A172 (cell line): ENCODE data around the gene ACACB. TPM values are rescaled to one million over a fixed set of nuclear protein-coding genes. Genes with fewer than 3 reads are reported as not detected.

ENCODE experiments used
- DNase-seq: peaks from one replicate; pipeline ENCODE4 v3.0.0-alpha.2; 2015; ENCODE audit warnings: low spot score
- total RNA-seq: library from RNA; depleted of rRNA; stranded (reverse); fragments of >200 nt; shearing (Covaris generic); gene quantifications from 2 replicates; pipeline ENCODE4 v1.2.3, GENCODE V29; 2014

Gene ACACB
- total RNA-seq, 1 experiment from 2014 or later: 3.2 TPM

DNA sequence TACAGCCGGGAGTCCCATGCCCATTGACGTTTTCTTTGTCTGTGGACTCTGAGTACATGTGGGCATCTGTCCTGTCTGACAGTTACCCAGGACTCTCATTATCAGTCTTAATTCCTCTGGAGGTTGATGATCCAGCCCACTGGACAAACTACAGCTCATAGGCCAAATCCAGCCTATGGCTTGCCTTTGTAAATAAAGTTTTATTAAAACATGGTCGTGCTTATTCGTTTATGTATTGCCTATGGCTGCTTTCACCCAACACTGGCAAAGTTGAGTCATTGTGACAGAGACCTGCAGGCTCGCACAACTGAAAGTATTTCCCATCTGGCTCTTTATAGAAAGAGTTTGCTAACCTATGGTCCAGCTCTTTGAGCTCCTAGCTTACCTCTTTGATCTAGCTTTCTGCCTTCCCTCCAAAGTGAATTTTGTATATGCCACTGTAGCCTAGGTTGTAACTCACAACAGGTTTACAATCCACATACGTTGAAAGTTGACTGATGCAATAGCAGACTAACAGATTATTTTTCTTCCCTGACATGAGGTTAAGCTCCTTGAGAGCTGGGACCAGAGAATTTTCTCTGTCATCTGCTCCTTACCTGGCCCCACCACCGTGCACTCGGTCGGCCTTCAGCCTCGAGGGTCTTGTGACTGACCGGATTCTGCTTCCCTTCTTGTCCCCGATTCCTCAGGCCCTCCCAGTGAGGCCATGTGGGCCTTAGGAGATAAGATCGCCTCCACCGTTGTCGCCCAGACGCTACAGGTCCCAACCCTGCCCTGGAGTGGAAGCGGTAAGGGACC, 57.3 kb downstream of the ACACB start:
- DNase-seq: no peak

DNA sequence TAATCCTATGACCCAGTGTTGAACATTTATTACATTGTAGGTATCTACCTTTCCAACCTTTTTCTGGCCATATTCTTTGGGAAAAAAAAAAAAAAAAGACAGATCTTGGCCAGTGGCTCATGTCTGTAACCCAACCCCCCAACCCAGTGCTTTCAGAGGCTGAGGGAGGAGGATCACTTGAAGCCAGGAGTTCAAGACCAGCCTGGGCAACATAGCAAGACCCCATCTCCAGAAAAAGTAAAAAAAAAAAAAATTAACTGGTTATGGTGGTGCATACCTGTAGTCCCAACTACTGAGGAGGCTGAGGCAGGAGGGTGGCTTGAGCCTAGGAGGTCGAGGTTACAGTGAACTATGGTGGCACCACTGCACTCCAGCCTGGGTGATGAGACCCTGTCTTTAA, 58.1 kb downstream of the ACACB start:
- no peak for DNase-seq

DNA sequence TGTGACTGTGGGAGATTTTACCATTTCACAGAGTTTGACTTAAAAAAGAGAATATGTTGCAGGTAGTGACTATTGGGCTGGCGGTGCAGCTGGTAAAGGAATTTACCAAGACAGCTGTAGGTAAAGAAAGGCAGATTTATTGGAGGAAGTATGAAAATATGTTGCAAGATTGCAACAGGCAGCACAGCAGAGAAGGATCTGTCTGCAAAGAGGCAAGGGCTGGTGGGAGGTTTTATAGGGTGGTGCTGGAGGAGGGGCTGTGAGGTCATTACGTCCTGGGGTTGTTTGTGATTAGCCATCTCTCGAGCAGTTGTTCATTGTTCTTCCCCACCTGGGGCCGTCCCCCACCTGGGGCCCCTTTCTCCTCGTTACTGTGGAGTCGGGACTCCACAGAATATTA, 62.1 kb downstream of the ACACB start:
- DNase-seq: no peak

DNA sequence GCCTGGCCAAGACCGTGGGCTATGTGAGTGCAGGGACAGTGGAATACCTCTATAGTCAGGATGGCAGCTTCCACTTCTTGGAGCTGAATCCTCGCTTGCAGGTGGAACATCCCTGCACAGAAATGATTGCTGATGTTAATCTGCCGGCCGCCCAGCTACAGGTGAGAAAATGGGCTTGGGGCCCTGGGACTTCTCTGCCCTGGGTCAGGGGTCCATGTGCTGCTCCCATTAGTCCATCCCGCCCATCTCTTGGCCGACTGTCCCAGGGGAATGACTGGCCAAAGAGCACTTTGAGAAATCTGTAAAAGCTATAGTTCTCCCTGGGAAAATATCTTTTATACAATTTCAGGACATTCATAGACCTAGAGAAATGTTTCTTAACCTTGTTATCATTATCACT, 63.5 kb downstream of the ACACB start:
- no peak for DNase-seq

DNA sequence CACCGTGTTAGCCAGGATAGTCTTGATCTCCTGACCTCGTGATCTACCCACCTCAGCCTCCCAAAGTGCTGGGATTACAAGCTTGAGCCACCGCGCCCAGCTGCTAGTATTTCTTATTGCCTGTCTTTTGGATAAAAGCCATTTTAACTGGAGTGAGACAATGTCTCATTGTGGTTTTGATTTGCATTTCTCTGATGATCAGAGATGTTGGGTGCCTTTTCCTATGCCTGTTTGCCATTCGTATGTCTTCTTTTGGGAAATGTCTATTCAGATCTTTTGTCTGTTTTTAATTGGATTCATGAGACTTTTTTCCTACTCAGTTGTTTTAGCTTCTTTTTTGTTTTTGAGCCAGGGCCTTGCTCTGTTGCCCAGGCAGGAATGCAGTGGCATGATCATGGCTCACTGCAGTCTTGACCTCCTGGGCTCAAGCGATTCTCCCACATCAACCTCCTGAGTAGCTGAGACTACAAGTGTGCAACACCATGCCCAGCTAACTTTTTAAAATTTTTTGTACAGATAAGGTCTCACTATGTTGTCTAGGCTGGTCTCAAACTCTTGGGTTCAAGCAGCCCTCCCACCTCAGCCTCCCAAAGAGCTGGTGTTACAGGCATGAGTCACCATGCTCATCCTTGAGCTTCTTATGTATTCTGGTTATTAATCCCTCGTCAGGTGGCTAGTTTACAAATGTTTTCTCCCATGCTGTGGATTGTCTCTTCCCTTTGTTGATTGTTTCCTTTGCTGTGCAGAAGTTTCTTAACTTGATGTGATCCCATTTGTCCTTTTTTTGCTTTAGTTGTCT, 65.9 kb downstream of the ACACB start:
- DNase-seq: peak; percentile 27

DNA sequence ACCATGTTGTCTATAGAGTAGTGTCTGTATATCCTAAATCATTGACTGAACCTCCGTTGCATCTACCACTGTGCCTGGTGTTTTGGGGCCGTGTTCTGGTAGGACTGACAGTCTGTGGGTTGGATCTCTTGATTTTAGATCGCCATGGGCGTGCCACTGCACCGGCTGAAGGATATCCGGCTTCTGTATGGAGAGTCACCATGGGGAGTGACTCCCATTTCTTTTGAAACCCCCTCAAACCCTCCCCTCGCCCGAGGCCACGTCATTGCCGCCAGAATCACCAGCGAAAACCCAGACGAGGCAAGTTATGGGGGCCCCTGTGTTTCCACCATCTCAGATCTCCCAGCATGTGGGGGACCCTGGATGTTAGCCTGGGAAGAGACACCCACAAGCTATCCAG, 69.1 kb downstream of the ACACB start:
- no peak for DNase-seq

DNA sequence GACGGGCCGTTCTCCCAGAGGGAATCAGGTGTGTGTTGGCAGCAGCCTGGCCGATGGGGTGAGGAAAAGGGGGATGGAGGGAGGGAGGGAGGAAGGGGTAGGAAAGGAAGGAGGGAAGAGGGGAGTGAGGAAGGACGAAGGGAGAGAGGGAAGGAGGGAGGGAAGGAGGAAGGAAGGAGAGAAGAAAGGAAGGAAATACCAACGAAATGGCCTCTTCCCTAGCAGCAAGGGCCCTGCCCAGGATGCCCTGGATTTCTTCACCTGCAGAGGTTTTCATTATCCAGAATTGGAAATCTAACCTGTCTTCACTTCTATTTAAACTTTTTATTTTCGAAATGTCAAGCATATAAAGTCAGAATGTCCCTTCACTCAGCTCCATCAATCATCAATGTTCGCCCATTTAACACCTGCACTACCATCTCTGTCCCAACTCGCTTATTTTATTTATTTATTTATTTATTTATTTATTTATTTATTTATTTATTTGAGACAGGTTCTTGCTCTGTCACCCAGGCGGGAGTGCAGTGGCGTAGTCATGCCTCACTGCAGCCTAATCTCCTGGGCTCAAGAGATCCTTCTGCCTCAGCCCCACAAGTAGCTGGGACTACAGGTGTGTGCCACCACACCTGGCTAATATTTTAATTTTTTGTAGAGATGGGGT, 70.7 kb downstream of the ACACB start:
- no peak for DNase-seq

DNA sequence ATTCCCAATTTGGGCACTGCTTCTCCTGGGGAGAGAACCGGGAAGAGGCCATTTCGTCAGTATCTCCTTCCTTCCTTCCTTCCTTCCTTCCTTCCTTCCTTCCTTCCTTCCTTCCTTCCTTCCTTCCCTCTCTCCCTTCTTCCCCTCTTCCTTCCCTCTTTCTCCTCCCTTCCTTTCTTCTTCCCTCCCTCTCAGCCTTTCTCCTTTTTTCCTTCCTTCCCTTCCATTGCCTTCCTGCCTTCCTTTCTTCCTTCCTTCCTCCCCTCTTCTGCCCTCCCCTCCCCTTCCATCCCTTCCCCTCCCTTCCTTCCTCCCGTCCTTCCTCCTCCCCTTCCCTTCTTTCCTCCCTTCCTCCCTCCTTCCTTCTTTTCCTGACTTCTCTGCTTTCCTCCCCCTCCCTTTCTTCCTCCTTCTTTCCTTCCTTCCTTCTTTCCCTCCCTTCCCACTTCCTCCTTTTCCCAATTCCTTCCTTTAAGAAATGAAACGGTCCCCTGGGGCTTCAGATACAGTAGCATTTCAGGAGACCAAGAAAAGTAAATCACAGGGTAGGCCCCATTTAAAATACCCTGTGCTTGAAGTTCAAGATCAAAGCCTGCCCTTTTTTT, 71.8 kb downstream of the ACACB start:
- DNase-seq: no peak

DNA sequence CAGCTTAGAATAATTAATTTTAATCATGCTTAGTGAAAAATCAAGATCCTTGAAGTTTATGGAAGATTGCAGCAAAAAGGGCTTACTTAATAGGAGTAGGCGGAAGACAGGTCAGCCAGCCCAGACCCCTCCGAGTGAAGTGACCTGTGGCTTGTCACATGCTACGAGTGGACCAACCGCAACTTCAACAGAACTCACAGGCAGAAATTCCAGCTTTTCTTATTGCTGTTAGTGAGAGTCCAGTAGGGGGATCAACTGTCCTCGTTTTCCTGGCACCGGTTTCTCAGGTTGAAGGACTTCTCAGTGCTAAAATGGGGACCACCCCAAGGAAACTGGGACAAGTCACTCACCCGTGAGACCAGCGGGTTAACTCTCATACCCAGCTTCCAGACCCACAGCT, 72.9 kb downstream of the ACACB start:
- DNase-seq: no peak

DNA sequence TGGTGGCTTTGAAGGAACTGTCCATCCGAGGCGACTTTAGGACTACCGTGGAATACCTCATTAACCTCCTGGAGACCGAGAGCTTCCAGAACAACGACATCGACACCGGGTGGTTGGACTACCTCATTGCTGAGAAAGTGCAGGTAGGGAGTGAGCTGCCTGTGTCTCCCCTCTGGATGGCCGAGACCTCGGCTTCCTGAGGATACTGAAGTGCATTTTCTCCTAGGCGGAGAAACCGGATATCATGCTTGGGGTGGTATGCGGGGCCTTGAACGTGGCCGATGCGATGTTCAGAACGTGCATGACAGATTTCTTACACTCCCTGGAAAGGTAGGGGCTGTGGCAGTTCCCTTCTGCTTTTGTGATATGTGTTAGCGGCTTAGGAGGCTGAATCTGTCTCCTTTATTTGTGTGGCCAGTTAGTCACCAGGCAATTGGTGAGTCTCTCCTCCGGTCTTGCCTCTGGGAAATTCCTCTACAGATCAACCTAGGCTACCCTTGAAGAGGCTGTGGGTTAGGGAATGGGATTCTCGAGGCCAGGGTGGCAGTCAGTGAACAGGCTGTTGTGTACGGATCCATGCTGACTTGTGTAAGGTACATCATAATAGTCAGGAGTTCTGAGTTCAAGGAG, 75.3 kb downstream of the ACACB start:
- peak; percentile 57 for DNase-seq

DNA sequence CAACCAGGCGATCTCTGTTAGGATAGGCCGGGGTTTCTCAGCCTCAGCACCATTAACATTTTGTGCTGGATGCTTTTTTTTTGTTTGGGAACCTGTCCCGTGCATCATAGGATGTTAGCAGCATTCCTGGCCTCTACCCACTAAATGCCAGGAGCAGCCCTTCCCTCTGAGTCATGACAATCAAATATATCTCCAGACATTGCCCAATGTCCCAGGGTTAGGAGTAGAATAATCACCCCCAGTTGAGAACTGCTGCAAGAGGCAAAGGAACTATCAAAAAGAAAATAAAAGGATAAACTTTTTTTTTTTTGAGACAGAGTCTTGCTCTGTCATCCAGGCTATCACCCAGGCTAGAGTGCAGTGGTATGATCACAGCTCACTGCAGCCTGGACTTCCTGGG, 76.0 kb downstream of the ACACB start:
- DNase-seq: peak; percentile 91

DNA sequence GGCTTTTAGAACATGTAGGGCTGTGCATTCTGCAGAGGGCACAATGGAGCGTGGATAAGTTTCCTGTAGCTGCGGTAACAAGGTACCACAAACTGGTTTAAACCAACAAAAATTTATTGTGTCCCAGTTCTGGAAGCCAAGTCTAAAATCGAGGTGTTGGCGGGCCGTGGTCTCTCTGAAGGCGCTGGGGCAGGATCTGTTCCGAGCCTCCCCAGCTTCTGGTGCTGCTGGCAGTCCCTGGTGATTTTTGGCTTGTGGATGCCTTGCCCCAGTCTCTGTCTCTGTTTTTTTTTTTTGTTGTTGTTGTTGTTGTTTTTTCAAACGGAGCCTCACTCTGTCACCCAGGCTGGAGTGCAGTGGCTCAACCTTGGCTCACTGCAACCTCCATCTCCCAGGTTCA, 77.5 kb downstream of the ACACB start:
- DNase-seq: no peak

DNA sequence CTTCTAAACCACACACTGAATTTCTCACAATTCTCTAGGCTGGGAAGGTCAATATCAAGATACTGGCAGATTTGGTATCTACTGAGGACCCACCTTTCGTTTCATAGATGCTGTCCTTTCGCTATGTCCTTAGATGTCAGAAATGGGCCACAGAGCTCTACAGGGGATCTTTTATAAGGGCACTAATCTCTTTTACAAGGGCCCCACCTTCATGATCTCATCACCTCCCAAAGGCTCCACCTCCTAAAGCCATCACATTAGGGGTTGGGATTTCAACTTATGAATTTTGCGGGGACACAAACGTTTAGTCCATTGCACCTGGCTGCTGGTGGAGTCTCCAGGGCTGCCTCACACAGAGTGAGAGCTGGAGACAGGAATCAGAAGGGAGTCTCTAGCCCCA, 79.9 kb downstream of the ACACB start:
- no peak for DNase-seq

DNA sequence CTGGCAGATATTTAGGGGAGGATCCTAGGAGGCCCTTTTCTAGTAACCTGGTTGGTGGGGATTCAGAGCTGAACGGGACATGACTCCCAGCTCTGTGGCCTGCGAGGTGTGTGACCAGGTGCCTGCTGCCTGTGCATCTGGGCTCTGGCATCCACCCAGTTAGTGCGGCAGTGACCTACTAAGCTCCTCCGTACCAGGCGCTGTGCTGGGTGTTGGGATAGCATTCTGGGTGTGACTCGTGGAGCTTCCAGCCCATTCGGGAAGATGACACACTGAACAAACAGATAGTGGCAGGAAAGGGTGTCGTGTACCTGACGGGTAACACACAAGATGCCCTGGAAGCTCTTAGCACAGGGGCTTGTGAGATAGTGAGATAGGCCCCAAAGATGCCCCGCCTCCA, 80.9 kb downstream of the ACACB start:
- DNase-seq: no peak

DNA sequence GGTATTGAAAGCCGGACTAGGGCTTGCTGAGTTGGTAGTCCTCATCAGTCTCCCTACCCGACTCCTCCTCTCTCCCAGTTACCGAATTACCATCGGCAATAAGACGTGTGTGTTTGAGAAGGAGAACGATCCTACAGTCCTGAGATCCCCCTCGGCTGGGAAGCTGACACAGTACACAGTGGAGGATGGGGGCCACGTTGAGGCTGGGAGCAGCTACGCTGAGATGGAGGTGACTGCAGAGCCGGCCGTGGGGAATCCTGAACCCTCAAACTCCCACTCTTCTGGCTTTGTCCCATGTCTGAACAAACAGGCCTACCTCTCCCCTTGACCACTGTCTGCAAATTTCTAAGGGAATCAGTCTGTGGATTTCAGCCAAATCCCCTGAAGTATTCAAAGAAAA, 82.9 kb downstream of the ACACB start:
- DNase-seq: no peak

DNA sequence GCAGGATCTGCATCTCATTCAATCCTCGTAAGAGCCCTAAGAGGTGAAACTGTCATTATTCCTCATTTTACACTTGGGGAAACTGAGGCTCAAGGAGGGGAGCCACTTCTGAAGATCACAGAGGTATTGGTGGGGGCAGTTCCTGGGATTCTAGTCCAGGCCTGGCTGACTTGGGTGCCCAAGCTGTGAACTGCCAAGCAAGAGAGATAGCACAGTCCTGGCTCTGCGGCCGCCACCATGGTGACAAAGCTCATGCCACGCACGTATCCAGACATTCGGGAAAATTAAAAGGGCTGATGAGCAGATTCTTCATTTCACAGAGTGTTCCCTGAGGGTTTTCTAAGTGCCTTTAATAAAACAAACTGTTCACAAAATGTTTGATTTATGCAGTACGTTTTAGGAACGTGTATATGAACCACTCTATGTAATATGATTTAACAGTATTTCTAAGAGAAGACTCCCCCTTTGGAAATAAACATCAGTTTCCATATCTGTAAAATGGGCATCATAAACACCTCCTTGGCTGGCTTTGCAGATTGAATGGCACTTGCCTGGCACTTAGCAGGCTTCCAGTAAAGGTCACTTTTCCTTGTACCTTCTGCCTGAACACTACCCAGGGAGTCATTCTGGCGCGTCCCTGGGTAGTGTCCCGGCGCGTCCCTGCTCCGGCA, 84.6 kb downstream of the ACACB start:
- DNase-seq: no peak

DNA sequence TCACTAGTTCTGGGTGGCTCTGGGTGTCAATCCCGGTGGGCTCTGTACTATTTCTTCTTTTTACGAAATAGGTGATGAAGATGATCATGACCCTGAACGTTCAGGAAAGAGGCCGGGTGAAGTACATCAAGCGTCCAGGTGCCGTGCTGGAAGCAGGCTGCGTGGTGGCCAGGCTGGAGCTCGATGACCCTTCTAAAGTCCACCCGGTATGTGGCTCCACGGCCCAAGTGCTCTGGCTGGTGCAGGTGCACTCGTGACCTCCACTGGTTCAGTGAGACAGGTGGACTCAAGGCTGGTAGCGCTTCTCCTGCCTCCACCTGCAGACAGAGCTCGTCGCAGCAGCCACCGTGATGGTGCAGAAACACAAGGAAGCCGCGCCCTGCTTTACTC, 85.1 kb downstream of the ACACB start:
- DNase-seq: no peak

DNA sequence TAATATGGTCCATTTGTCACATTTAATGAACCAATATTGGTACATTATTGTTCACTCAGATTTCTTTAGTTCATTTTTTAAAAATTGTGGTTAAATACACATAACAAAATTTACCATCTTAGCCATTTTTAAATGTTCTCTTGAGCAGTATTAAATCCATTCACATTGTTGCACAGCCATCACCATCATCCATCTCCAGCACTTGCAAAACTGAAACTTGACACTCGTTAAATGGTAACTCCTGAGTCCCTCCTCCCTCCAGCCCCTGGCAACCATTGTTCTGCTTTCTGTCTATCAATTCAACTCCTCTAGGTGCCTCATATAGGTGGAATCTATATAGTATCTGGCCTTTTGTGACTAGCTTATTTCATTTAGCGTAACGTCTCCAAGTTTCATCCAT, 86.4 kb downstream of the ACACB start:
- DNase-seq: no peak

DNA sequence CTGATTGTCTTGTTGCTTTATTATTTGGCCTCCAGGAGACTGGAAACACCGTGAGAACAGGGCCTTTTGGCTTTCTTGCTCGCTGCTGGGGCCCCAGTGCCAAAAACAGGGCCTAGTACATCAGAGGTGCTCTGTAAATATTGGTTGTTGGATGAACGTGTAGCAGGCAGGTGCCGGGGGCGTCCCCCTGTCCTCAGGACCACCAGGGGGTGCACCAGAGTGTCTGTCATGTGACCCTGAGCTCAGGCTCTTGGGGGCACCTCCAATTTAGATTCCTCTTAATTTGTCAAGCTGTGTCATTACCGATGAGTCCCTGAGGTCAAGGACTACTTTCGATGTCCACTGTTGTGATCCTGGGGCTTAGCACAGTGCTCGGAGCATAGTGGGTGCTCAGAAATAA, 87.1 kb downstream of the ACACB start:
- DNase-seq: no peak

DNA sequence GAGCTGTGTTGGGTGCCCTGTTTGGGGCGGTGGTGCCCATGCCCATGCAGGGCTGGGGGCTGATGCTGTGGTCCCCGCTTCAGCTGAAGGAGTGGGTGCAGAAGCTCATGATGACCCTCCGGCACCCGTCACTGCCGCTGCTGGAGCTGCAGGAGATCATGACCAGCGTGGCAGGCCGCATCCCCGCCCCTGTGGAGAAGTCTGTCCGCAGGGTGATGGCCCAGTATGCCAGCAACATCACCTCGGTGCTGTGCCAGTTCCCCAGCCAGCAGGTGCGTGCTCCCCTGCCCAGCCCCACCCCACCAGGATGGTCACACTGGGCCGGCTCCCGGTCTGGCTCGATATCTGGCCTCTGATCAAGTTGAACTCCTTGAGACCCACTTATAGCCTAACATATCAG, 92.7 kb downstream of the ACACB start:
- no peak for DNase-seq

DNA sequence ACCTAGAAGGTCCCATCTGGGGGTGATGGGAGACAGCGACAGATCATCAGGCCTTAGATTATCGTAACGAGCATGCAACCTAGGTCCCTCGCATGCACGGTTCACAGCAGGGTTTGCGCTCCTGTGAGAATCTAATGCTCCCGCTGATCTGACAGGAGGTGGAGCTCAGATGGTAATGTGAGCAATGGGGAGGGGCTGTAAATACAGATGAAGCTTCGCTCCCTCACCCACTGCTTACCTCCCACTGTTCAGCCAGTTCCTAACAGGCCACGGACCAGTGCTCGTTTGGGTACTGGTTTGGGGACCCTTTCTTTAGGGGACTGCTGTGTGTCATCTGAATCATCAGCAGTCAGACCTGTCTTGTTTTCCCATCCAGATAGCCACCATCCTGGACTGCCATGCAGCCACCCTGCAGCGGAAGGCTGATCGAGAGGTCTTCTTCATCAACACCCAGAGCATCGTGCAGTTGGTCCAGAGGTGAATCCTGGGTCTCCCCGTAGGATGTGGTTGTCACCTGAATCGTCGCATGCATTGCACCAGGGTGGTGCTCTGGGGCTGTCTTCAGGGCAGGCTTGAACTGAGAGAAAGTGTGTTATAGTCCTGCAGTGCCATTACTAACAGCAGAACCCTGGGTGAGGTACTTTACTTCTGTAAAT, 96.2 kb downstream of the ACACB start:
- no peak for DNase-seq
